ENCODE data around the gene DAAM2.

Gene DAAM2

DNA sequence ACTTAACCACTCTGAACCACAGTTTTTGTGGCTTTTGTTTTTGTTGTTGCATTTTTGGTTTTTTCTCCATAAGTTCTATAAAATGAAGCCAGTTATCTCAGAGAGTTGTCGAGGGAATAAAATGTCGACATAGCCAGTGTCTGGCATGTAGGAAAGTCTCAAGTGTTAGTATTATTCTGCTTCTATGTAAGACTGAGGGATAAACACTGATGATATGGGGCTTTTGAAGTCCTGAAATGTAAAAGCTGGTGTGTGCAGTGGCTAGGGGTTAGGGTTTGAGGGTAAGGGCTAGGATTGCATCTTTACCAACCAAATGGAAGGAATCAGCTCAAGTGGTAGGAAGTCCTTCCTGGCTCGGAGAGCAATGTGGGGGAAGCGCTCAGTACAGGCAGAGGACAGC is 59.2 kb downstream of the DAAM2 start:
- Histone ChIP-seq H3K36me3 (ENCODE audit: control insufficient read depth, insufficient read depth, low read length, severe bottlenecking) (peaks cover 2% of the 10 kb centered on the region), H3K27me3 (replicated peaks; ENCODE audit: control insufficient read depth, insufficient read depth, low read length) (no peaks in the 10 kb centered on the region), H3K9me3 (ENCODE audit: control insufficient read depth, low read length) (no peaks in the 10 kb centered on the region), H3K4me3 (ENCODE audit: low read length) (no peak overlapping the region), H3K9ac (ENCODE audit: low read length) (no peak overlapping the region), H3K4me1 (ENCODE audit: control insufficient read depth, insufficient read depth, low read length) (peaks cover 42% of the 10 kb centered on the region)
- DNase-seq (ENCODE audit: low read depth) = no peak

DNA sequence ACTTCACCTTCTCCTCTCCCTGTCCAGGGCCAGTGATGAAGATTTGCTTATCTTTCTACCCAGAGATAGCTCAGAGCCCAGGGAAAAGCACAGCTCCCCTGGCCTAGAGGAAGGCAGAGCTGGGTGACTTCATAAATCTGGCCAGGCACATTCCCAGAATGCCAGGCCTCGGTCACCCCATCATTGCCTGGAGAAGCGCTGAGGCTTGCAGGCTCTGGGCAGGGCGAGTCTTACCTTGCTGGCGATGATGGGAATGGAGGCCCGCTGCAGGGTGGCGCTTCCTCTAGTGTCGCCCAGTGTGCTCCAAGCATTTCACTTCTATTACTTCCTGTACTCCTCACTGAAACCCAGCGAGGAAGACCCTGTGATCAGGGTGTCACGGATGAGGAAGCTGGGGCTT is 60.1 kb downstream of the DAAM2 start:
- Histone ChIP-seq H3K4me1 (ENCODE audit: control insufficient read depth, insufficient read depth, low read length) (peaks cover 43% of the 10 kb centered on the region), H3K4me3 (ENCODE audit: low read length) (no peak overlapping the region), H3K36me3 (ENCODE audit: control insufficient read depth, insufficient read depth, low read length, severe bottlenecking) (peaks cover 12% of the 10 kb centered on the region), H3K27me3 (replicated peaks; ENCODE audit: control insufficient read depth, insufficient read depth, low read length) (no peaks in the 10 kb centered on the region), H3K9me3 (ENCODE audit: control insufficient read depth, low read length) (no peaks in the 10 kb centered on the region), H3K9ac (ENCODE audit: low read length) (no peak overlapping the region)
- no peak for DNase-seq (ENCODE audit: low read depth)

DNA sequence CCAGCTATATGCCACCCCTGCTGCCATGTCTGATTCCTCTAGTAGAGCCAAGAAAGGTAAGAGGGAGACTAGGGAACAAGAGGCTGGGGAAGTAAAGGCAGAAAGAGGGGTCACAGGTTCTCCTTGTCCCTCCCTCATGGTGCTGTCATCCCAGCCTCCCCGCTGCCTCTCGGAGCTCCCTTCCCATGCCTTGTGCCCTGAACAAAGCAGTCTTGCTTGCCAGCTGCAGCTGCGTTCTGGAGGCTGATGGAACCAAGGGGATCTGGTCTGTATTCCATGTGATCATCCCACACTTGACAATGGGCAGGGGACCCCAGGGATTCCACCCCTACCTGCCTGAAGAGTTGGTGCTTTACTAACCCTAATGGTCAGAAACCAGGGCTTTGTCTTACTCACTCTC is 61.4 kb downstream of the DAAM2 start:
- Histone ChIP-seq H3K4me3 (ENCODE audit: low read length) (no peak overlapping the region), H3K9ac (ENCODE audit: low read length) (no peak overlapping the region), H3K36me3 (ENCODE audit: control insufficient read depth, insufficient read depth, low read length, severe bottlenecking) (peaks cover 25% of the 10 kb centered on the region), H3K27me3 (replicated peaks; ENCODE audit: control insufficient read depth, insufficient read depth, low read length) (no peaks in the 10 kb centered on the region), H3K9me3 (ENCODE audit: control insufficient read depth, low read length) (no peaks in the 10 kb centered on the region), H3K4me1 (ENCODE audit: control insufficient read depth, insufficient read depth, low read length) (peaks cover 43% of the 10 kb centered on the region)
- DNase-seq (ENCODE audit: low read depth) = no peak

DNA sequence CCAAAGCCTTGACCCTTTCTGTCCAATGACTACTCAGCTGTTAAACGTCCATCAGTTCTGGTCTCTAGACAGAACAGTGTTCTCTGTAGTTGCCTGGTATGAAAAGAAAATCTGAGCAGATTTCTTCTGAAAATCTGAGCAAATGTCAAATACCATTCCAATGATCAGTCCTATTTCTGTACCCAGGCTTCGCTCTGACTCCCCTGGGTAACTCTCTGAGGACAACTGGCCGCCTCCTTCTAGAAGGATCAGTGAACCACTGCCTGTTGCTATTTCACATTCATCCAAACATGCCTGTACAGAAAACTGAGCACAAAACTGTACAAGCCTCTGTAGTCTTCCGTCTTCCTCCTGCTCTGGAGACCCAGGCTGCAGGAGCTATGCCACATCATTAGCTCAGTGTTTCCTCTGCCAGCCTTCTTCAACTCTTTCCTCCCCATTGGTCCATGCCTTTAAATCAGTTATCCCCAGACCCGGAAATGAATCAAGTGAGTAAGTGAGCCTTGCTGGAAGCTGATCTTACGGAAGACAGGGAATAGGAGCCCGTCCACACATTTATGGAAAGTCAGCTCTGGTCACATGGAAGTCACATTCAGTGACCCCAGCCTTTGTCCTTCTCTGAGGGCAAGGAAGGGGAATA is 63.3 kb downstream of the DAAM2 start:
- DNase-seq (ENCODE audit: low read depth) = peak; percentile 76
- H3K36me3 ChIP-seq (ENCODE audit: control insufficient read depth, insufficient read depth, low read length, severe bottlenecking) = peaks cover 29% of the 10 kb centered on the region
- no peaks in the 10 kb centered on the region for H3K9me3 ChIP-seq (ENCODE audit: control insufficient read depth, low read length)
- H3K4me1 ChIP-seq (ENCODE audit: control insufficient read depth, insufficient read depth, low read length) = peaks cover 43% of the 10 kb centered on the region
- peak overlapping the region; percentile 66 for H3K9ac ChIP-seq (ENCODE audit: low read length)
- peak overlapping the region; percentile 38 for H3K4me3 ChIP-seq (ENCODE audit: low read length)
- no peaks in the 10 kb centered on the region for H3K27me3 ChIP-seq (replicated peaks; ENCODE audit: control insufficient read depth, insufficient read depth, low read length)

DNA sequence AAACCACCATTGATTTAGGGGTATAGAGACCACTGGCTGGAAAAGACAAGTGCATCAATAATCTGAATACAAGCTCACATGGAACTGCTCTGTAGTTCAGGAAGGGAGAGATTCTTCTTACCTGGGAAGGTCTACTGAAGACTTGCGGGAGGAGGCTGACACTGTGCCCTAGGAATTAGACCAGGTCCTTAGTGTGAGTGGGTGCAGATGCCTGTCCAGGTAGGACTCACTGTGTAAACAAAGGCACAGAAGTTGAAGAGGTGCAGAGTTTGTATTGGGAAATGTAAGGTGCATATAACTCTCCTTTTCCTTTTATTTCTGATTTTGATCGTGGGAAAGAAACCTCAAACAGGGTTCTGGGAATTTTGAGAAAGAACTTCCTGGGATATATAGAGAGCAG is 66.8 kb downstream of the DAAM2 start:
- Histone ChIP-seq H3K36me3 (ENCODE audit: control insufficient read depth, insufficient read depth, low read length, severe bottlenecking) (peaks cover 54% of the 10 kb centered on the region), H3K4me3 (ENCODE audit: low read length) (no peak overlapping the region), H3K9me3 (ENCODE audit: control insufficient read depth, low read length) (no peaks in the 10 kb centered on the region), H3K4me1 (ENCODE audit: control insufficient read depth, insufficient read depth, low read length) (peaks cover 24% of the 10 kb centered on the region), H3K9ac (ENCODE audit: low read length) (no peak overlapping the region), H3K27me3 (replicated peaks; ENCODE audit: control insufficient read depth, insufficient read depth, low read length) (no peaks in the 10 kb centered on the region)
- DNase-seq (ENCODE audit: low read depth) = no peak

DNA sequence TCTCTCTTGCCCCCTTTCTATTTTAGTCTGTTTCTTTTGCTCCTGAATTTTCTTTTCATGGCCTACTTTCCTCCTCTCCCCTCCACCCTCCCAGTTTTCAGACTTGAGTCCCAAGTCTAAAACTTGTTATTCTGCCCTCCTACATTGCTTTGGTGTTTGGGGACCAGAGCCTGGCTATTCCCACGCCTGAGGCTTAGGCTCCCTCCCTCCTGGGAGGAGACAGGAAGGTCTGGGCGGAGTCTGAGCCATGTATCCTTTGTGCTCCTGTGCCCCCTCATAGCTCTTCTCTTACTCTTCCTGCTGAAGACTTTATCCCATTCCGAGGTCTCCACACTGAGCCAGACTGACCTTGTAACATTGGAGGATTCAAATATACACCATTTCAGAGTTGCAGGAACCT is 69.5 kb downstream of the DAAM2 start:
- Histone ChIP-seq H3K9me3 (ENCODE audit: control insufficient read depth, low read length) (no peaks in the 10 kb centered on the region), H3K9ac (ENCODE audit: low read length) (no peak overlapping the region), H3K4me3 (ENCODE audit: low read length) (no peak overlapping the region), H3K36me3 (ENCODE audit: control insufficient read depth, insufficient read depth, low read length, severe bottlenecking) (peaks cover 60% of the 10 kb centered on the region), H3K27me3 (replicated peaks; ENCODE audit: control insufficient read depth, insufficient read depth, low read length) (no peaks in the 10 kb centered on the region), H3K4me1 (ENCODE audit: control insufficient read depth, insufficient read depth, low read length) (no peaks in the 10 kb centered on the region)
- DNase-seq (ENCODE audit: low read depth) = no peak

DNA sequence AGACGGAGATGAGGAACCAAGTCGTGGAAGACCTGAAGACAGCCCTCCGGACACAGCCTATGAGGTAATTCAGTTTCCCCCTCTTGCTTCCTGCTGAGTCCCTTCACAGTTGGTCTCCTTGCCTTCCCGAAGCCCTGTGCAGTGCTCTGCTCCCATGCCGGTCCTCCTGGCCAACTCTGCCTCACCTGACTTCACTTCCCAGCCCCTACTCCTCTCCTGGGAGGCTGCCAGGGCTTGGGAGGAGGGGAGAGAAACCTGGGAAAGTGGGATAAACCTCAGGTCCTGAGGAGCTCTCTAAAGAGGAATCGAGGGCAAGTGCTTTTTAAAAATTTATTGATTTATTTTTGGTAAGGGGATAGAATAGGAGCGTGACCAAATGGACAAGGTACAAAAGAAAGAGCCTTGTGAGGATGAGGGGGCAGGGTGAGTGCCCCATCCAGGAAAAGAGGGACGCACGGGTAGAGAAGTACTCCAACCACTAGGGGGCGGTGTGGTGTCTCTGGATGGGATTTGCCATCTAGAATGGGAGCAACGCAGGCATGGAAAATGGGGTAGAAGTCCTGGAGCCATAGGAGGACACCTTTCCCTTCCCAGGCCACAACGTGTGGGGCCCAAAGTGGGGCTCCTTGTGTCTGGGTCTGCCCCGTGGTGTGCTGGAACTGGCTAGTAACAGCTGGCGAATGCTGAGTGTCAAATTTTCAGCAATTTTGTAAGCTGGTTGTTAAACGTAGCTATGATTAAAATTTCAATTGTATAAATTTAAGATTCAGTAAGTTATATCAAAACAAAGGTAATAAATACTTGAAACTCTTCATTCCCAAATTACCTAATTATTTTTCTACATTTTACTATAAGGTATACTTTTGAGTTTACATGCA is 73.1 kb downstream of the DAAM2 start:
- Histone ChIP-seq H3K36me3 (ENCODE audit: control insufficient read depth, insufficient read depth, low read length, severe bottlenecking) (peaks cover 65% of the 10 kb centered on the region), H3K4me1 (ENCODE audit: control insufficient read depth, insufficient read depth, low read length) (no peaks in the 10 kb centered on the region), H3K27me3 (replicated peaks; ENCODE audit: control insufficient read depth, insufficient read depth, low read length) (no peaks in the 10 kb centered on the region), H3K9me3 (ENCODE audit: control insufficient read depth, low read length) (no peaks in the 10 kb centered on the region), H3K9ac (ENCODE audit: low read length) (no peak overlapping the region), H3K4me3 (ENCODE audit: low read length) (no peak overlapping the region)
- peak; percentile 80 for DNase-seq (ENCODE audit: low read depth)

DNA sequence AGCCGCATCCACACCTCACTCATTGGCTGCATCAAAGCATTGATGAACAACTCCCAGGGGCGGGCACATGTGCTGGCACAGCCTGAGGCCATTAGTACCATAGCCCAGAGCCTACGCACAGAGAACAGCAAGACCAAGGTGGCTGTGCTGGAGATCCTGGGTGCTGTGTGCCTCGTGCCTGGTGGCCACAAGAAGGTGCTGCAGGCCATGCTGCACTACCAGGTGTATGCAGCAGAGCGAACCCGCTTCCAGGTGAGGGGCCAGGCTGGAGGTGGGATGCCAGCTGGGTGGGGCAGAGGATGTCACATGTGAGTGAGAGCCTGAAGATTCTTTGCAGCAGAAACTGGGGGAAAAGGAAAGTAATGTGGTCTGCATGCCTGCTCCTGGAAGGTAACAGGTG is 75.4 kb downstream of the DAAM2 start:
- no peaks in the 10 kb centered on the region for H3K27me3 ChIP-seq (replicated peaks; ENCODE audit: control insufficient read depth, insufficient read depth, low read length)
- H3K9me3 ChIP-seq (ENCODE audit: control insufficient read depth, low read length) = no peaks in the 10 kb centered on the region

DNA sequence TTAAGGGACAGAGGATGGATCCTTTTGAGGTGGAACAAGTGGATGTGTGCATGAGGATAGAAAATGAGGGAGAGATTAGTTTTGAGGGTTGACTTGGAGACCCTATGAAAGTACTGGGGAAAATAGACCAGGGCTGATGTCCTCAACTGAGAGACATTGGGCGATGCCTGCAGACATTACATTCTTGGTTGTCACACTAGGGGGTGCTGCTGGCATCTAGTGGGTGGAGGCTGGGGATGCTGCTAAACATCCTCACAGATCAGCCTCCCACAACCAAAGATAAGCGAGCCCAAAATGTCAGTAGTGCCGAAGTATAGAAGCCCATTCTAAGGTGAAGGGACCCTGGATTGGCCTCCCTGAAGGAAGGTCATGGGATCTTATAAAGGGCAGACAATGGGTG is 78.8 kb downstream of the DAAM2 start:
- Histone ChIP-seq H3K9ac (ENCODE audit: low read length) (no peak overlapping the region), H3K4me3 (ENCODE audit: low read length) (no peak overlapping the region), H3K36me3 (ENCODE audit: control insufficient read depth, insufficient read depth, low read length, severe bottlenecking) (peaks cover 86% of the 10 kb centered on the region), H3K27me3 (replicated peaks; ENCODE audit: control insufficient read depth, insufficient read depth, low read length) (no peaks in the 10 kb centered on the region), H3K9me3 (ENCODE audit: control insufficient read depth, low read length) (no peaks in the 10 kb centered on the region), H3K4me1 (ENCODE audit: control insufficient read depth, insufficient read depth, low read length) (no peaks in the 10 kb centered on the region)
- no peak for DNase-seq (ENCODE audit: low read depth)

More for the DNA sequence above, 75.4 kb downstream of the DAAM2 start:
- Histone ChIP-seq H3K36me3 (ENCODE audit: control insufficient read depth, insufficient read depth, low read length, severe bottlenecking) (peaks cover 71% of the 10 kb centered on the region), H3K9ac (ENCODE audit: low read length) (no peak overlapping the region), H3K4me1 (ENCODE audit: control insufficient read depth, insufficient read depth, low read length) (no peaks in the 10 kb centered on the region), H3K4me3 (ENCODE audit: low read length) (no peak overlapping the region)
- DNase-seq (ENCODE audit: low read depth) = no peak

DNA sequence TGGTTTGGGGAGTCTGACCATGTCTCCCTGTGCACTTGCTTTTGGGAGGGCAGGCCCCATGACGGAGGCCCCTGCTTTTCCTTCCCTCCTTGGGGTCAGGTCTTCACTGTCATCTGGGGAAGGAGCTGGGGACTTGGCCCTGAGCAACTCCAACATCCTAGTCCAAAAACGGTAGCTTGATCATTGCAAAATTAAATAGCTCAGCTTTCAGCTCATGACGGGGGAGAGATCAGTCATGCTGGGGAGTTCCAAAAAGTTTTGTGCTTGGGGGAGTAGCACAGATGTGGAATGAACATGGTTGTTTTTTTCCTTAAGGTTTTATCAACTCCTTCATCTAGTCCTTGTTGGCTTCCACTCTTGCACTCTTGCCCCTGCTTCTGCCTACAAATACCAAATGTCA is 81.3 kb downstream of the DAAM2 start:
- H3K4me3 ChIP-seq (ENCODE audit: low read length) = no peak overlapping the region
- no peaks in the 10 kb centered on the region for H3K4me1 ChIP-seq (ENCODE audit: control insufficient read depth, insufficient read depth, low read length)
- H3K36me3 ChIP-seq (ENCODE audit: control insufficient read depth, insufficient read depth, low read length, severe bottlenecking) = peaks cover 91% of the 10 kb centered on the region
- H3K9me3 ChIP-seq (ENCODE audit: control insufficient read depth, low read length) = no peaks in the 10 kb centered on the region
- no peaks in the 10 kb centered on the region for H3K27me3 ChIP-seq (replicated peaks; ENCODE audit: control insufficient read depth, insufficient read depth, low read length)
- H3K9ac ChIP-seq (ENCODE audit: low read length) = no peak overlapping the region
- DNase-seq (ENCODE audit: low read depth) = no peak

DNA sequence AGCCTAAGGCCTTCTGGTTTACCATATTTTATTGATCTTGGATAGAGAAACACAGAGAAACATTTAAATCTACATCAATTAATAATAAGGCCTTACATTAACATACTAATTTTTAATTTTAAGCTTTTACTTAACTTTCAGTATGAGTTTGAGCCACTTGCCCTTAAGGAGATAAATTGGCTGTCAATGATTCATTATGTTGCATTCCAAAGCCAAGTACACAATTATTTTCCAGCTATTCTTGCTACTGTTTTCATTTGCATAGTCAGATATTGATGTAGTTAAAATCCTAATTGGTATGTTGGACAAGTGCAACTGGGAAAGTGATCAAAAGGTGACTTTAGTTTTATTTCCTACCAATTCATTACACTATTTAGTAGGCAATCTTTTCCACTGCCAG is 83.9 kb downstream of the DAAM2 start:
- H3K4me3 ChIP-seq (ENCODE audit: low read length) = no peak overlapping the region
- DNase-seq (ENCODE audit: low read depth) = no peak
- no peak overlapping the region for H3K9ac ChIP-seq (ENCODE audit: low read length)
- peaks cover 87% of the 10 kb centered on the region for H3K36me3 ChIP-seq (ENCODE audit: control insufficient read depth, insufficient read depth, low read length, severe bottlenecking)
- no peaks in the 10 kb centered on the region for H3K27me3 ChIP-seq (replicated peaks; ENCODE audit: control insufficient read depth, insufficient read depth, low read length)
- no peaks in the 10 kb centered on the region for H3K9me3 ChIP-seq (ENCODE audit: control insufficient read depth, low read length)
- H3K4me1 ChIP-seq (ENCODE audit: control insufficient read depth, insufficient read depth, low read length) = no peaks in the 10 kb centered on the region
